Neural cell (in vitro differentiated cells): Measurements from ENCODE around the gene CLSTN2. TPM values are rescaled to one million over a fixed set of nuclear protein-coding genes. Genes with fewer than 3 reads are reported as not detected.

Experiments used
- H2AFZ ChIP-seq: fragments of 200-600, 300-800 bp; sonication (generic), shearing (Covaris generic); 2 replicates; pipeline ENCODE4 v1.6.0; 2014; ENCODE audit warnings: low read depth, mild to moderate bottlenecking, antibody characterized with exemption, low read length, moderate library complexity
- H3F3A ChIP-seq: fragments of 200-600 bp; shearing (Covaris generic); 2 replicates; pipeline ENCODE4 v1.6.1; 2016; ENCODE audit warnings: mild to moderate bottlenecking, moderate library complexity, mixed read lengths, antibody characterized with exemption, low read length; ENCODE audit not compliant: insufficient read depth, poor library complexity, severe bottlenecking
- H3K27ac ChIP-seq: fragments of 200-600, 300-800 bp; sonication (generic), shearing (Covaris generic); 2 replicates; pipeline ENCODE4 v1.5.1; 2014; ENCODE audit warnings: mild to moderate bottlenecking, low read length, moderate library complexity
- H3K27me3 ChIP-seq: fragments of 300-800, 200-600 bp; sonication (generic), shearing (Covaris generic); 2 replicates; pipeline ENCODE4 v1.6.0; 2014; ENCODE audit warnings: mild to moderate bottlenecking, low read depth, low read length, moderate library complexity; ENCODE audit not compliant: insufficient read depth
- H3K36me3 ChIP-seq: fragments of 300-800, 200-600 bp; sonication (generic), shearing (Covaris generic); 2 replicates; pipeline ENCODE4 v1.5.1; 2014; ENCODE audit warnings: mild to moderate bottlenecking, antibody characterized with exemption, low read length, moderate library complexity; ENCODE audit not compliant: insufficient read depth
- H3K4me2 ChIP-seq: fragments of 300-800, 200-600 bp; sonication (generic), shearing (Covaris generic); 2 replicates; pipeline ENCODE4 v1.6.0; 2014; ENCODE audit warnings: mild to moderate bottlenecking, low read length
- H3K4me3 ChIP-seq: fragments of 300-800, 200-600 bp; sonication (generic), shearing (Covaris generic); 2 replicates; pipeline ENCODE4 v1.5.1; 2014; ENCODE audit warnings: mild to moderate bottlenecking, low read length, moderate library complexity
- H3K79me2 ChIP-seq: fragments of 200-600 bp; shearing (Covaris generic); replicated peaks from 2 replicates; pipeline ENCODE4 v1.6.0; 2014; ENCODE audit warnings: mild to moderate bottlenecking, low read length, moderate library complexity; ENCODE audit not compliant: insufficient read depth
- H3K9ac ChIP-seq: fragments of 300-800, 200-600 bp; sonication (generic), shearing (Covaris generic); 2 replicates; pipeline ENCODE4 v1.6.1; 2016; ENCODE audit warnings: mild to moderate bottlenecking, low read length, mixed read lengths
- H3K9me2 ChIP-seq: fragments of 200-600 bp; shearing (Covaris generic); 2 replicates; pipeline ENCODE4 v1.6.1; 2016; ENCODE audit warnings: mild to moderate bottlenecking, low read length, mixed read lengths; ENCODE audit not compliant: insufficient read depth
- H3K9me3 ChIP-seq: fragments of 200-600, 300-800 bp; sonication (generic), shearing (Covaris generic); 2 replicates; pipeline ENCODE4 v1.6.1; 2016; ENCODE audit warnings: mild to moderate bottlenecking, mixed run types, low read length, moderate library complexity, mixed read lengths
- H4K20me1 ChIP-seq: fragments of 200-600 bp; shearing (Covaris generic); 2 replicates; pipeline ENCODE4 v1.6.1; 2016; ENCODE audit warnings: mild to moderate bottlenecking, mixed run types; ENCODE audit not compliant: insufficient read depth
- EP300 ChIP-seq: fragments of 450-650 bp; conservative IDR thresholded peaks from 2 replicates; pipeline ENCODE4 v1.6.1; 2014; ENCODE audit warnings: antibody characterized with exemption, mild to moderate bottlenecking, moderate library complexity; ENCODE audit not compliant: poor library complexity, severe bottlenecking
- EZH2 ChIP-seq: fragments of 200-600, 300-800 bp; shearing (Covaris generic), sonication (generic); IDR thresholded peaks from 2 replicates; pipeline ENCODE4 v1.6.1; 2014; ENCODE audit warnings: antibody characterized with exemption, low read length, borderline replicate concordance, mild to moderate bottlenecking; ENCODE audit not compliant: insufficient read depth, poor library complexity, severe bottlenecking
- MXI1 ChIP-seq: fragments of 450-650 bp; conservative IDR thresholded peaks from 2 replicates; pipeline ENCODE4 v1.6.1; 2014; ENCODE audit warnings: antibody characterized with exemption, mild to moderate bottlenecking; ENCODE audit not compliant: poor library complexity, severe bottlenecking
- POLR2AphosphoS5 ChIP-seq: IDR thresholded peaks from 2 replicates; pipeline ENCODE4 v1.6.1; 2012
- RAD21 ChIP-seq: fragments of 450-650 bp; conservative IDR thresholded peaks from 2 replicates; pipeline ENCODE4 v1.6.1; 2014; ENCODE audit warnings: antibody characterized with exemption, mild to moderate bottlenecking, moderate library complexity
- SMC3 ChIP-seq: fragments of 450-650 bp; conservative IDR thresholded peaks from 2 replicates; pipeline ENCODE4 v1.6.1; 2014; ENCODE audit warnings: antibody characterized with exemption, mild to moderate bottlenecking, moderate library complexity; ENCODE audit not compliant: poor library complexity
- TAF1 ChIP-seq: IDR thresholded peaks from 2 replicates; pipeline ENCODE4 v1.6.1; 2012; ENCODE audit warnings: low read depth
- polyA plus RNA-seq: library from polyadenylated mRNA; depleted of rRNA; stranded (reverse); fragments of >200 nt; gene quantifications from 2 replicates; pipeline ENCODE4 v1.2.3, GENCODE V29; 2014
- TF ChIP-seq, protein P1 (sequence below): IDR thresholded peaks from 2 replicates; pipeline ENCODE4 v1.6.1; 2012; ENCODE audit warnings: borderline replicate concordance
- TF ChIP-seq, protein P2 (sequence below): fragments of 450-650 bp; IDR thresholded peaks from 2 replicates; pipeline ENCODE4 v1.5.1; 2014; ENCODE audit warnings: antibody characterized with exemption, mild to moderate bottlenecking, moderate library complexity; ENCODE audit not compliant: poor library complexity, severe bottlenecking

CLSTN2 gene
- polyA plus RNA-seq, 1 donor from 2014 or later = 10.7 TPM

DNA sequence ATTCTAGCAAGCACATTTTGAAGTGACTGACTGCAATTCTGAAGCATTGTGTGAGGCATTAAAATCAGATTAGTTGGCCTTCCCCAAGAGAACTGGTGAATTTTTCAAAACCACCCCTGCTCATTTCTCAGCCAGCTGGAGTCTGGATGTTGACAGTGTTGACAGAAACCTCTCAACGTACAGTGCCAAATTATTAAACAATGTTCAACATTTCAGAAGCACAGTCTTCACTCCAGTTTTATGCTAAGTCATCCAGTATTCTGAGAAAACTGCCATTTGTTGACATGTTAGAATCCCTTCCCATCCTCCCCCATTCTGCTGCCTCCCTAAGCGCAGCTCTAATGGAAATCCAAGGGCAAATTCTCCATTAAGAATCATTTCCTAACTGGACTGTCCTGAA lies 373.6 kb downstream of the CLSTN2 start:
- Histone ChIP-seq H2AFZ (no peak overlapping the region), H3K79me2 (no peaks in the 10 kb centered on the region), H3K4me3 (no peak overlapping the region), H3K4me2 (no peak overlapping the region), H3K9me3 (no peaks in the 10 kb centered on the region), H4K20me1 (no peaks in the 10 kb centered on the region), H3K27me3 (no peaks in the 10 kb centered on the region), H3K36me3 (no peaks in the 10 kb centered on the region), H3K27ac (no peak overlapping the region), H3K9me2 (no peaks in the 10 kb centered on the region), H3F3A (no peaks in the 10 kb centered on the region), H3K9ac (no peak overlapping the region)
- TF ChIP-seq, protein P1, sequence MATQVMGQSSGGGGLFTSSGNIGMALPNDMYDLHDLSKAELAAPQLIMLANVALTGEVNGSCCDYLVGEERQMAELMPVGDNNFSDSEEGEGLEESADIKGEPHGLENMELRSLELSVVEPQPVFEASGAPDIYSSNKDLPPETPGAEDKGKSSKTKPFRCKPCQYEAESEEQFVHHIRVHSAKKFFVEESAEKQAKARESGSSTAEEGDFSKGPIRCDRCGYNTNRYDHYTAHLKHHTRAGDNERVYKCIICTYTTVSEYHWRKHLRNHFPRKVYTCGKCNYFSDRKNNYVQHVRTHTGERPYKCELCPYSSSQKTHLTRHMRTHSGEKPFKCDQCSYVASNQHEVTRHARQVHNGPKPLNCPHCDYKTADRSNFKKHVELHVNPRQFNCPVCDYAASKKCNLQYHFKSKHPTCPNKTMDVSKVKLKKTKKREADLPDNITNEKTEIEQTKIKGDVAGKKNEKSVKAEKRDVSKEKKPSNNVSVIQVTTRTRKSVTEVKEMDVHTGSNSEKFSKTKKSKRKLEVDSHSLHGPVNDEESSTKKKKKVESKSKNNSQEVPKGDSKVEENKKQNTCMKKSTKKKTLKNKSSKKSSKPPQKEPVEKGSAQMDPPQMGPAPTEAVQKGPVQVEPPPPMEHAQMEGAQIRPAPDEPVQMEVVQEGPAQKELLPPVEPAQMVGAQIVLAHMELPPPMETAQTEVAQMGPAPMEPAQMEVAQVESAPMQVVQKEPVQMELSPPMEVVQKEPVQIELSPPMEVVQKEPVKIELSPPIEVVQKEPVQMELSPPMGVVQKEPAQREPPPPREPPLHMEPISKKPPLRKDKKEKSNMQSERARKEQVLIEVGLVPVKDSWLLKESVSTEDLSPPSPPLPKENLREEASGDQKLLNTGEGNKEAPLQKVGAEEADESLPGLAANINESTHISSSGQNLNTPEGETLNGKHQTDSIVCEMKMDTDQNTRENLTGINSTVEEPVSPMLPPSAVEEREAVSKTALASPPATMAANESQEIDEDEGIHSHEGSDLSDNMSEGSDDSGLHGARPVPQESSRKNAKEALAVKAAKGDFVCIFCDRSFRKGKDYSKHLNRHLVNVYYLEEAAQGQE = no peak
- TF ChIP-seq SMC3 = no peak
- TF ChIP-seq TAF1 = no peak
- TF ChIP-seq, protein P2, sequence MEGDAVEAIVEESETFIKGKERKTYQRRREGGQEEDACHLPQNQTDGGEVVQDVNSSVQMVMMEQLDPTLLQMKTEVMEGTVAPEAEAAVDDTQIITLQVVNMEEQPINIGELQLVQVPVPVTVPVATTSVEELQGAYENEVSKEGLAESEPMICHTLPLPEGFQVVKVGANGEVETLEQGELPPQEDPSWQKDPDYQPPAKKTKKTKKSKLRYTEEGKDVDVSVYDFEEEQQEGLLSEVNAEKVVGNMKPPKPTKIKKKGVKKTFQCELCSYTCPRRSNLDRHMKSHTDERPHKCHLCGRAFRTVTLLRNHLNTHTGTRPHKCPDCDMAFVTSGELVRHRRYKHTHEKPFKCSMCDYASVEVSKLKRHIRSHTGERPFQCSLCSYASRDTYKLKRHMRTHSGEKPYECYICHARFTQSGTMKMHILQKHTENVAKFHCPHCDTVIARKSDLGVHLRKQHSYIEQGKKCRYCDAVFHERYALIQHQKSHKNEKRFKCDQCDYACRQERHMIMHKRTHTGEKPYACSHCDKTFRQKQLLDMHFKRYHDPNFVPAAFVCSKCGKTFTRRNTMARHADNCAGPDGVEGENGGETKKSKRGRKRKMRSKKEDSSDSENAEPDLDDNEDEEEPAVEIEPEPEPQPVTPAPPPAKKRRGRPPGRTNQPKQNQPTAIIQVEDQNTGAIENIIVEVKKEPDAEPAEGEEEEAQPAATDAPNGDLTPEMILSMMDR = no peak
- TF ChIP-seq MXI1 = no peak
- TF ChIP-seq RAD21 = no peak
- TF ChIP-seq EP300 = no peak
- no peak for TF ChIP-seq POLR2AphosphoS5
- TF ChIP-seq EZH2 = no peak

DNA sequence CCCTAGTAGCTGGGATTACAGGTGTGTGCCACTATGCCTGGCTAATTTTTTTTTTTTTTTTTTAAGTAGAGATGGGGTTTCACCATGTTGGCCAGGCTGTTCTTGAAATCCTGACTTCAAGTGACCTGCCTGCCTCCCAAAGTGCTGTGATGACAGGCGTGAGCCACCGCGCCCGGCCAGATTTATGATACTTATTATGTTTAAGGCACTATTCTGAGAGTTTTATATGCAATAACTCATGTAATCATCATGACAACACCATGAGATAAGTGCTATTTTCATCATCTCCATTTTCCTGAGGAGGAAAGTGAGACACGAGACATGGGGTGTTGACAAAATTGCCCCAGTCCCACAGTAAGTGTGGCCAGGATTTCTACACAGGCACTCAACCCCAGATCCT lies 376.4 kb downstream of the CLSTN2 start:
- Histone ChIP-seq H3K27me3 (no peaks in the 10 kb centered on the region), H3K36me3 (no peaks in the 10 kb centered on the region), H3K9me3 (no peaks in the 10 kb centered on the region), H3K9me2 (no peaks in the 10 kb centered on the region), H2AFZ (no peak overlapping the region), H3K4me2 (no peak overlapping the region), H3K79me2 (no peaks in the 10 kb centered on the region), H3F3A (no peaks in the 10 kb centered on the region), H3K9ac (no peak overlapping the region), H3K4me3 (no peak overlapping the region), H4K20me1 (no peaks in the 10 kb centered on the region), H3K27ac (no peak overlapping the region)
- TF ChIP-seq RAD21 = no peak
- no peak for TF ChIP-seq EP300
- no peak for TF ChIP-seq TAF1
- TF ChIP-seq MXI1 = no peak
- TF ChIP-seq, protein P1 = no peak
- TF ChIP-seq SMC3 = no peak
- TF ChIP-seq POLR2AphosphoS5 = no peak
- TF ChIP-seq, protein P2 = no peak
- TF ChIP-seq EZH2 = no peak
